GM12878 (cell line): ENCODE data around the gene CAMK1. TPM values are rescaled to one million over a fixed set of nuclear protein-coding genes. Genes with fewer than 3 reads are reported as not detected.

Source experiments
- BHLHE40 ChIP-seq, 2 experiments: fragments of 450-650 bp in 1 of 2; IDR thresholded peaks; 2 replicates each; pipeline ENCODE4 v1.6.1; 2011 to 2017; ENCODE audit warnings: low read depth in 2 of 2, borderline replicate concordance in 1 of 2, improper control_type of control experiment in 1 of 2, low read length in 1 of 2, mild to moderate bottlenecking in 1 of 2
- CHD1 ChIP-seq: IDR thresholded peaks from 2 replicates; pipeline ENCODE4 v1.6.1; 2012; ENCODE audit warnings: low read depth, low read length, improper control_type of control experiment
- EGR1 ChIP-seq, 2 experiments: IDR thresholded peaks; 1 replicate in 1 of 2; 2 replicates in 1 of 2; pipeline ENCODE4 v1.6.1; 2011 to 2012; ENCODE audit warnings: low read depth in 2 of 2, low read length in 2 of 2, borderline replicate concordance in 1 of 2, mild to moderate bottlenecking in 1 of 2, moderate library complexity in 1 of 2
- EP300 ChIP-seq, 2 experiments: fragments of 150-350 bp in 1 of 2; IDR thresholded peaks; 2 replicates each; pipeline ENCODE4 v1.6.1; 2011 to 2012; ENCODE audit warnings: low read depth in 2 of 2, low read length in 2 of 2, borderline replicate concordance in 1 of 2, improper control_type of control experiment in 1 of 2, inconsistent platforms in 1 of 2; ENCODE audit not compliant: control insufficient read depth in 1 of 2
- ESRRA ChIP-seq: IDR thresholded peaks from 2 replicates; pipeline ENCODE4 v1.6.1; 2012; ENCODE audit warnings: mild to moderate bottlenecking, low read length, improper control_type of control experiment
- GATAD2B ChIP-seq: fragments of 450-650 bp; conservative IDR thresholded peaks from 2 replicates; pipeline ENCODE4 v1.6.1; 2017; ENCODE audit warnings: low read depth, mild to moderate bottlenecking, moderate library complexity
- LARP7 ChIP-seq: fragments of 450-650 bp; IDR thresholded peaks from 2 replicates; pipeline ENCODE4 v1.6.1; 2017; ENCODE audit warnings: mild to moderate bottlenecking
- MLLT1 ChIP-seq: fragments of 450-650 bp; IDR thresholded peaks from 2 replicates; pipeline ENCODE4 v1.6.1; 2016; ENCODE audit warnings: mild to moderate bottlenecking
- NKRF ChIP-seq: fragments of 450-650 bp; conservative IDR thresholded peaks from 2 replicates; pipeline ENCODE4 v1.6.1; 2017; ENCODE audit warnings: mild to moderate bottlenecking, moderate library complexity
- POLR2AphosphoS5 ChIP-seq: IDR thresholded peaks from 2 replicates; pipeline ENCODE4 v1.6.1; 2011; ENCODE audit warnings: mild to moderate bottlenecking, low read length, inconsistent platforms
- RELB ChIP-seq: fragments of 450-650 bp; IDR thresholded peaks from 2 replicates; pipeline ENCODE4 v1.6.1; 2017; ENCODE audit warnings: low read depth, mild to moderate bottlenecking, moderate library complexity
- SMAD1 ChIP-seq: fragments of 450-650 bp; IDR thresholded peaks from 2 replicates; pipeline ENCODE4 v1.6.1; 2018; ENCODE audit warnings: mild to moderate bottlenecking, low read depth; ENCODE audit not compliant: partially characterized antibody
- TAF1 ChIP-seq: IDR thresholded peaks from 2 replicates; pipeline ENCODE4 v1.6.1; 2011; ENCODE audit warnings: mild to moderate bottlenecking, low read depth, low read length, borderline replicate concordance
- USF1 ChIP-seq: IDR thresholded peaks from 2 replicates; pipeline ENCODE4 v1.6.1; 2011; ENCODE audit warnings: borderline replicate concordance, low read depth, mild to moderate bottlenecking, moderate library complexity, mixed read lengths, low read length; ENCODE audit not compliant: insufficient read depth; ENCODE audit errors: extremely low read length
- ZNF592 ChIP-seq: fragments of 450-650 bp; IDR thresholded peaks from 2 replicates; pipeline ENCODE4 v1.6.1; 2017; ENCODE audit warnings: mild to moderate bottlenecking, moderate library complexity
- polyA plus RNA-seq, 11 experiments: library from polyadenylated mRNA; depleted of rRNA in 4 of 11; unstranded in 6 of 11; stranded (reverse) in 5 of 11; fragments of >200 nt; fragmentation: Nextera tagmentation in 4 of 11; fragmentation: Illumina TruSeq in 1 of 11; extraction: Ambion mirVana in 4 of 11; extraction: Trizol in 1 of 11; gene quantifications; 1 replicate in 1 of 11; 2 replicates in 10 of 11; pipeline versions ENCODE4 v1.2.1 to v1.2.3, GENCODE V29; 2011 to 2016; ENCODE audit warnings: inconsistent platforms in 2 of 11, missing spikeins in 2 of 11, low read depth in 1 of 11
- total RNA-seq, 4 experiments: library from RNA; depleted of rRNA in 3 of 4; stranded (reverse); fragments of >200 nt in 3 of 4; fragmentation: Illumina TruSeq in 1 of 4; extraction: Trizol in 1 of 4; gene quantifications; 2 replicates each; pipeline versions ENCODE4 v1.2.1 to v1.2.3, GENCODE V29; 2013 to 2021

Gene CAMK1
- total and polyA plus RNA-seq, 10 of the 15 experiments (the other 5 are each of a cell fraction or from before 2014, with no cell fraction given): 0.24 to 2.1 (median 0.51) TPM; not detected in 2

GRCh38 chr3:9749645-9750555 lies 19.8 kb downstream of the CAMK1 start, which contains the start of gene OGG1 (continued):
- TF ChIP-seq CHD1: 0 out of 2 replicates have a peak, but pooled peaks have one; percentile 37
- peak; percentile 84 for TF ChIP-seq SMAD1
- TF ChIP-seq GATAD2B: peak; percentile 31; the same call in 1 of the 2 replicates
- TF ChIP-seq USF1: no peak
- TF ChIP-seq EGR1 (IDR thresholded peaks at IDR 0.05; ENCODE audit: borderline replicate concordance in 1 of 2, low read depth in 2 of 2, low read length in 2 of 2): peak in 1 of 2 experiments; percentile 87; a peak in 2 of 3 replicates
- peak; percentile 42; the same call in 1 of the 2 replicates for TF ChIP-seq RELB
- TF ChIP-seq POLR2AphosphoS5: 0 out of 2 replicates have a peak, but pooled peaks have one; percentile 74
- TF ChIP-seq NKRF: peak; percentile 65; the same call in 1 of the 2 replicates
- no peak for TF ChIP-seq ESRRA
- TF ChIP-seq ZNF592: no peak
- TF ChIP-seq LARP7: peak; percentile 53; the same call in 1 of the 2 replicates
- TF ChIP-seq EP300 (IDR thresholded peaks at IDR 0.05; ENCODE audit: borderline replicate concordance in 1 of 2, control insufficient read depth in 1 of 2, low read depth in 2 of 2, low read length in 2 of 2): peak in 1 of 2 experiments; percentile 20; a peak in 1 of 4 replicates
- peak in 1 of 2 experiments; percentile 36; a peak in 1 of 4 replicates for TF ChIP-seq BHLHE40 (IDR thresholded peaks at IDR 0.05; ENCODE audit: borderline replicate concordance in 1 of 2, low read depth in 2 of 2, low read length in 1 of 2)
- peak; percentile 93 for TF ChIP-seq MLLT1
- TF ChIP-seq TAF1: peak; percentile 49; the same call in 1 of the 2 replicates
